Loucy (cell line): ENCODE measurements around the gene SKAP2.

Source experiments
- H2AFZ ChIP-seq: fragments of 200-600 bp; sonication (generic); 2 replicates; pipeline ENCODE4 v1.6.0; 2016; ENCODE audit warnings: antibody characterized with exemption, mild to moderate bottlenecking, low read length, moderate library complexity
- H3F3A ChIP-seq: fragments of 200-600 bp; 2 replicates; pipeline ENCODE4 v1.6.0; 2016; ENCODE audit warnings: antibody characterized with exemption, low read depth, mild to moderate bottlenecking
- H3K27me3 ChIP-seq: fragments of 200-600 bp; sonication (generic); 2 replicates; pipeline ENCODE4 v1.6.1; 2014; ENCODE audit warnings: low read length, mild to moderate bottlenecking; ENCODE audit not compliant: insufficient read depth, poor library complexity, severe bottlenecking
- H3K36me3 ChIP-seq: fragments of 200-600 bp; sonication (generic); 2 replicates; pipeline ENCODE4 v1.6.1; 2016; ENCODE audit warnings: low read length; ENCODE audit not compliant: insufficient read depth
- H3K4me1 ChIP-seq: fragments of 200-600 bp; sonication (generic); 2 replicates; pipeline ENCODE4 v1.5.1; 2014; ENCODE audit warnings: low read length, mild to moderate bottlenecking; ENCODE audit not compliant: insufficient read depth, poor library complexity, severe bottlenecking
- H3K4me2 ChIP-seq: fragments of 200-600 bp; sonication (generic); 2 replicates; pipeline ENCODE4 v1.6.0; 2014; ENCODE audit warnings: antibody characterized with exemption, low read length, low read depth, mild to moderate bottlenecking; ENCODE audit not compliant: poor library complexity, severe bottlenecking
- H3K4me3 ChIP-seq: fragments of 200-600 bp; sonication (generic); 2 replicates; pipeline ENCODE4 v1.5.1; 2014; ENCODE audit warnings: low read length, mild to moderate bottlenecking, mixed read lengths; ENCODE audit not compliant: poor library complexity, severe bottlenecking
- H3K79me2 ChIP-seq: fragments of 200-600 bp; sonication (generic); 2 replicates; pipeline ENCODE4 v1.6.1; 2014; ENCODE audit warnings: low read length; ENCODE audit not compliant: insufficient read depth
- H3K9ac ChIP-seq: fragments of 200-600 bp; sonication (generic); 2 replicates; pipeline ENCODE4 v1.6.0; 2014; ENCODE audit warnings: mild to moderate bottlenecking, low read depth, low read length, moderate library complexity; ENCODE audit not compliant: poor library complexity, severe bottlenecking
- H3K9me2 ChIP-seq: fragments of 200-600 bp; sonication (generic); replicated peaks from 2 replicates; pipeline ENCODE4 v1.6.1; 2016; ENCODE audit warnings: low read depth, low read length, mixed read lengths
- H3K9me3 ChIP-seq: fragments of 200-600 bp; sonication (generic); 2 replicates; pipeline ENCODE4 v1.6.1; 2014; ENCODE audit warnings: mild to moderate bottlenecking, antibody characterized with exemption, low read length, low read depth; ENCODE audit not compliant: insufficient read depth
- H4K20me1 ChIP-seq: fragments of 200-600 bp; sonication (generic); 2 replicates; pipeline ENCODE4 v1.6.0; 2014; ENCODE audit warnings: antibody characterized with exemption, low read length, mild to moderate bottlenecking; ENCODE audit not compliant: insufficient read depth, poor library complexity, severe bottlenecking
- EZH2phosphoT487 ChIP-seq: fragments of 200-600 bp; IDR thresholded peaks from 2 replicates; pipeline ENCODE4 v1.6.1; 2018; ENCODE audit warnings: antibody characterized with exemption, mild to moderate bottlenecking, moderate library complexity, borderline replicate concordance
- TF ChIP-seq, protein P1 (sequence below): fragments of 200-600 bp; sonication (generic); conservative IDR thresholded peaks from 2 replicates; pipeline ENCODE4 v1.5.1; 2014; ENCODE audit warnings: mild to moderate bottlenecking, antibody characterized with exemption, low read length

The SKAP2 gene

DNA sequence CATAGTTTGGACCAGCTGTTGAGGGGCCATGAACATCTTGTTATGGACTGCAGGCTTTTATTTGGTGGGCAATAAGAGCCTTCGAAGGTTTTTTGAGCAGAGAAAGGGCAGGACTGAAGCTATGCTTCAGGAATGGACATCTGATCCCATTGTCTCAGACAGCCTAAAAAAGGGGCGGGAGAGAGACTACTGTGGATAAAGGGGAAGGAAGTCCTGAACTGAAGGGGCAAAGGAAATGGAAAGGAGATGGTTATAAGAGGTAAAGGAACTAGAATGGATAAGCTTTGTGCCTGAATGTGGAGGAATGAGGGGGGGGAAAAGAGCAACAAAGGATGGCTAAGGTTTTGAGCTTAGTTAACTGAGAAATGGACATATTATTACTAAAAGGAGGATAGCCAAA, 172.5 kb downstream of the SKAP2 start:
- peaks cover 12% of the 10 kb centered on the region for H3F3A ChIP-seq
- TF ChIP-seq, protein P1, sequence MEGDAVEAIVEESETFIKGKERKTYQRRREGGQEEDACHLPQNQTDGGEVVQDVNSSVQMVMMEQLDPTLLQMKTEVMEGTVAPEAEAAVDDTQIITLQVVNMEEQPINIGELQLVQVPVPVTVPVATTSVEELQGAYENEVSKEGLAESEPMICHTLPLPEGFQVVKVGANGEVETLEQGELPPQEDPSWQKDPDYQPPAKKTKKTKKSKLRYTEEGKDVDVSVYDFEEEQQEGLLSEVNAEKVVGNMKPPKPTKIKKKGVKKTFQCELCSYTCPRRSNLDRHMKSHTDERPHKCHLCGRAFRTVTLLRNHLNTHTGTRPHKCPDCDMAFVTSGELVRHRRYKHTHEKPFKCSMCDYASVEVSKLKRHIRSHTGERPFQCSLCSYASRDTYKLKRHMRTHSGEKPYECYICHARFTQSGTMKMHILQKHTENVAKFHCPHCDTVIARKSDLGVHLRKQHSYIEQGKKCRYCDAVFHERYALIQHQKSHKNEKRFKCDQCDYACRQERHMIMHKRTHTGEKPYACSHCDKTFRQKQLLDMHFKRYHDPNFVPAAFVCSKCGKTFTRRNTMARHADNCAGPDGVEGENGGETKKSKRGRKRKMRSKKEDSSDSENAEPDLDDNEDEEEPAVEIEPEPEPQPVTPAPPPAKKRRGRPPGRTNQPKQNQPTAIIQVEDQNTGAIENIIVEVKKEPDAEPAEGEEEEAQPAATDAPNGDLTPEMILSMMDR: no peak
- no peak for TF ChIP-seq EZH2phosphoT487
- no peaks in the 10 kb centered on the region for H3K27me3 ChIP-seq
- H2AFZ ChIP-seq: 0 out of 2 replicates have a peak overlapping the region, but pooled peaks have one; percentile 21
- H3K9ac ChIP-seq: peak overlapping the region; percentile 66
- H3K9me3 ChIP-seq: no peaks in the 10 kb centered on the region
- peak overlapping the region; percentile 84 for H3K4me2 ChIP-seq
- H3K9me2 ChIP-seq: no peaks in the 10 kb centered on the region
- H3K4me3 ChIP-seq: peak overlapping the region; percentile 50
- no peaks in the 10 kb centered on the region for H4K20me1 ChIP-seq
- peaks cover 69% of the 10 kb centered on the region for H3K4me1 ChIP-seq
- peaks cover 5% of the 10 kb centered on the region; the same call in 1 of the 2 replicates for H3K79me2 ChIP-seq
- H3K36me3 ChIP-seq: no peaks in the 10 kb centered on the region

DNA sequence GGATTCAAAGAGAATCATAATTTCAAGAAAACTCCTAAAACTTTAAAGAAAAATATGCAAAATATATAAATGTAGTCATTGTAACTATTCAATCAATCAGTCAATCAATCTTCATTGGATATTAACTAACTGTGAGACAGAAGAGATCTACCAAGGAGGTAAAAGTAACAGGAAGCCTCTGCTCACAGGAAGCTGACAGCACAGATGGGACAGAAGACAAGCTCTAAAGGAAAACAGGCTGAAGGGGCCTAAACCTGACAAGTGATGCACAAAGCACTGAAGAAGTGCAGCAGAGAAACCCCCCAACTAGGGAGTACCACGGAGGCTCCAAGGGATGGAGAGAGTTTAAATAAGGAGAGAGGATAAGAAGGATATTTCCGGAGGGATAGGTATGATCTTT, 173.0 kb downstream of the SKAP2 start:
- H3K4me3 ChIP-seq: peak overlapping the region; percentile 50
- H2AFZ ChIP-seq: 0 out of 2 replicates have a peak overlapping the region, but pooled peaks have one; percentile 21
- H3K9me3 ChIP-seq: no peaks in the 10 kb centered on the region
- no peaks in the 10 kb centered on the region for H4K20me1 ChIP-seq
- peaks cover 8% of the 10 kb centered on the region; the same call in 1 of the 2 replicates for H3K79me2 ChIP-seq
- peaks cover 74% of the 10 kb centered on the region for H3K4me1 ChIP-seq
- peak overlapping the region; percentile 66 for H3K9ac ChIP-seq
- TF ChIP-seq EZH2phosphoT487: no peak
- TF ChIP-seq, protein P1: no peak
- peak overlapping the region; percentile 84 for H3K4me2 ChIP-seq
- no peaks in the 10 kb centered on the region for H3K36me3 ChIP-seq
- H3K9me2 ChIP-seq: no peaks in the 10 kb centered on the region
- H3F3A ChIP-seq: peaks cover 12% of the 10 kb centered on the region
- no peaks in the 10 kb centered on the region for H3K27me3 ChIP-seq

DNA sequence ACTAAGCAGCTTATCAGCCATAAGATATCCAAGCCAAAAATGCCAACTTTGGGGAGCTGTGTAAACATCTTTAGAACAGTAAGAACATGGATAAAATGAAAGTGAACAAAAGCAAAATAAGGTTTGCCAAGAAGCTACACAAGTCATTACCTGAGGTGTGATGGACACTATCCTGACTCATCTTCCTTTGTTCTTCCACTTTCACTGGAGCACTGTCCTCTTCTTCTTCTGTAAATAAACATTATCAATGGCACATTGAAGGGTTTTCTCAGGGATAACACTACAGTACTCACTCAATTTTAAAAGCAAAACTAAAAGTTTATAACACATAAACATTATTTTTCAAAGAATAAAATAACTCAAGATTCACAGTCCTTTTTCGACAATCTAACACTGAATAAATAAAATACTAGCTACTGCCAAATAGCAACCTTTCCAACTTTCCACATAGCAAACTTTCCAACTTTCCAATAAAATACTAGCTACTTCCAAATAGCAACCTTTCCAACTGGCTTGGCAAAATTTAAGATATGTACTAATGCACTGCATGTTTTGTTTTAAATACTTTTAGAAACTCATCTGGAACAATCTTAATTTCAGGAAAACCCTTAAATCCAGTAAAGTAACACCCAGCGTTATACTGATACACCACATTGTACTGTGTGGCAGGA, 174.1 kb downstream of the SKAP2 start:
- peak overlapping the region; percentile 37 for H3K9ac ChIP-seq
- no peaks in the 10 kb centered on the region for H3K27me3 ChIP-seq
- H3K9me2 ChIP-seq: no peaks in the 10 kb centered on the region
- H3K4me3 ChIP-seq: peak overlapping the region; percentile 39
- no peaks in the 10 kb centered on the region for H4K20me1 ChIP-seq
- H3K36me3 ChIP-seq: no peaks in the 10 kb centered on the region
- H3K9me3 ChIP-seq: no peaks in the 10 kb centered on the region
- peak overlapping the region; percentile 80 for H3K4me2 ChIP-seq
- TF ChIP-seq, protein P1: no peak
- no peak for TF ChIP-seq EZH2phosphoT487
- H2AFZ ChIP-seq: no peak overlapping the region
- peaks cover 74% of the 10 kb centered on the region for H3K4me1 ChIP-seq
- peaks cover 14% of the 10 kb centered on the region; the same call in 1 of the 2 replicates for H3K79me2 ChIP-seq
- H3F3A ChIP-seq: peaks cover 12% of the 10 kb centered on the region
